Measurements from ENCODE around the gene C1orf167. TPM values are rescaled to one million over a fixed set of nuclear protein-coding genes. Genes with fewer than 3 reads are reported as not detected.
A peak's percentile ranks its signal among the peaks of the same experiment; 100 is the strongest.

Gene C1orf167
- total RNA-seq, 1 donor from 2014 or later = not detected

DNA sequence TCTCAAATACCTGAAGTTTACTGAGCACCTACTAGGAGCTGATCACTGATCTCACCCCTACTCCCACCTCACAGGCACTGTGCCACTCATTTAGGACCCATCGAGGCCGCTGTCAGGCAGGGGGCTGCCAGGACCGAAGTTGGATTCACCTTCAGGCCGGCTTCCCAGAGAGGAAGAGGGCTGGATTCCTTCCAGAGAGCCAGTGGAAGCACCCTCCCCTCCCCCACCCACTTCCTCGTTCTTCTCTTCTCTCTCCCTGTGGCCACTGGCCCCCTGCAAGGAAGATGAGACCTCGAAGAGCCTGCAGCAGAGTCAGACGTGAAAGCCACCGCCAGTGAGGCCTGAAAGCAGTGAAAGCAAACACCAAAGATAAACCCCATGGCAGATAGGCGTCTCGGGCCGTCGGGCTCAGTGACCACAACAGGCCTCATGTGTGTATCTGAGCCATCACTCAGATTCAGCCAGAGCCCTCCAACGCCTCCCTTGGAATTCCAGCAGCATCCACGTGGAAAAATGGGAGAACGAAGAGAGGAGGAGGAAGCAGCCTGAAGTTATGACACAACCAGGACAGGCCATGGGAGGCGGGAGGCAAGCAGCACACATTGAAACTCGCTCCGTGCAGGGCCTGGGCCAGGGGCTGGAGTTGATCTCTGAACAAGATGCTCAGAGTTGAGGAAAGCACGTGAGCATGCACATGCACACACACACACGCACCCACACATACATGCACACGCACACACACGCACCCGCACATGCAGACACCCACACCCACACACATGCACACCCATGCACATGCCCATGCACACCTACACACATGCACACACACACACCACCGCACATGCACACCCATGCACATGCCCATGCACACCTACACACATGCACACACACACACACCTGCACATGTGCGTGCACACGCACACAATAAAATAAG lies 32.2 kb upstream of the C1orf167 start:
- H3K27me3 Mint-ChIP-seq = no peaks in the 10 kb centered on the region
- H3K27ac Mint-ChIP-seq = peak overlapping the region; percentile 75
- no peaks in the 10 kb centered on the region for H3K9me3 Mint-ChIP-seq
- H3K4me3 Mint-ChIP-seq = peak overlapping the region; percentile 77
- H3K4me1 Mint-ChIP-seq = peaks cover 35% of the 10 kb centered on the region
- no peaks in the 10 kb centered on the region for H3K36me3 Mint-ChIP-seq (ENCODE audit: low read depth)
- no peak for DNase-seq
- intact Hi-C loops (cut with micrococcal nuclease) = loop anchor here (10.0 kb wide), 1 partner anchor 455 kb away; the partner anchor contains the start of gene UBIAD1

DNA sequence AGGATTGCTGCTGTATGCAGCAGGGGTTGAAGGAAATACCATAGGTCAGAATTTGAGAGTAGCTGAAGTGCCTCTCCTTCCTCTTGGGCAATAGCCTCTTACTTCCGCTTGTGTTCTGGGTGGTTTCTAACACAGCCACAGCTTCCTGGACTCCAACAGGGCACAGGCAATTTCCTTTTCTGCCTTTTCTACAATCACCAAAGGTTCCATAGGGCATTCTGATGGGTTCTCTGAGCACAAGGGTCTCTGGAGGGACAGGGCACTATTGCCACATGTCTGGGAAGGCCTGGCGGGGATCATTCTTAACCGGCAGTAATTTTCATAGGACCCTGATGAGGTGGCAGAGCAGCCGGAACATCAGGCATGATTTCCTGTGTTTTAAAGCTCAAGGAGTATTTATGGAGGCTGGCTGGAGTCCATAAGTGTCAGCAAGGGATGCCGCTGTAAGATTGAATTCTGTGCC lies 31.5 kb upstream of the C1orf167 start:
- Mint-ChIP-seq H3K4me3 (peak overlapping the region; percentile 77), H3K27me3 (no peaks in the 10 kb centered on the region), H3K27ac (peak overlapping the region; percentile 75), H3K36me3 (ENCODE audit: low read depth) (no peaks in the 10 kb centered on the region), H3K4me1 (peaks cover 35% of the 10 kb centered on the region), H3K9me3 (no peaks in the 10 kb centered on the region)
- peak; percentile 86 for DNase-seq
- intact Hi-C loops (cut with micrococcal nuclease) = loop anchor here (10.0 kb wide), 1 partner anchor 456 kb away; the partner anchor contains the start of gene UBIAD1

DNA sequence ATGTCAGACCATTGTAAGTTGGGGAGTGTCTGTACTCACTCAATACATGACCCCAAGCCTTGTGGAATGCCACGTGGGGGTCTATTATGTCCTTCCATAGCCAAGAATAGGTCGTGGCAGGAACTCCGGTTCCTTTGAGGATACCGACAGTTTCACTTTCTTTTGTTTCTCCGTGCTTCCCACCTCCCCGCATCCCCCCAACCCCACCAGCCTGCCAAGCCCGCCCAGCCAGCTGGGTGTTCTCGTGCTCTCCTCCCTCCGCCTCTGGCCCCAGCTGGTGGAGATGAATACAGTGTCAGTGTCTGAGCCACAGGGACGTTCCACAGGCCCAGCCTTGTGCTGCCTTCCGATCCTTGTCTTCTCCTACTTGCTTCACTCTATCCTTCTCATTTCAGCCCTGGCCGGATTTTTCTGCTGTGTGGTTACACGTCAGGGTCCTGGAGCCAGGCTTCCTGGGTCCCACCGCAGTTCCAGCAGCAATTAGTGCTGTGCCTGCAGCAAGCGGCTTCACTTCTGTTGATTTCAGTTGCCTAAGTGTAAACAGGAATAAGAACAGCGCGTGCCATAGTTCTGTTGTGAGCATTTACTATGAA lies 30.2 kb upstream of the C1orf167 start:
- Mint-ChIP-seq H3K36me3 (ENCODE audit: low read depth) (no peaks in the 10 kb centered on the region), H3K4me1 (peaks cover 35% of the 10 kb centered on the region), H3K27me3 (no peaks in the 10 kb centered on the region), H3K27ac (peak overlapping the region; percentile 77), H3K9me3 (no peaks in the 10 kb centered on the region), H3K4me3 (peak overlapping the region; percentile 71)
- intact Hi-C loops (cut with micrococcal nuclease) = loop anchor here (10.0 kb wide), 1 partner anchor 457 kb away; the partner anchor contains the start of gene UBIAD1
- peak; percentile 73 for DNase-seq

GRCh38 chr1:11733306-11733705 lies 28.7 kb upstream of the C1orf167 start:
- no peak overlapping the region for H3K27ac Mint-ChIP-seq
- intact Hi-C loops (cut with micrococcal nuclease) = loop anchor here (10.0 kb wide), 1 partner anchor 459 kb away; the partner anchor contains the start of gene UBIAD1
- H3K36me3 Mint-ChIP-seq (ENCODE audit: low read depth) = peaks cover 1% of the 10 kb centered on the region
- H3K4me3 Mint-ChIP-seq = no peak overlapping the region
- H3K4me1 Mint-ChIP-seq = peaks cover 48% of the 10 kb centered on the region
- H3K27me3 Mint-ChIP-seq = no peaks in the 10 kb centered on the region
- no peak for DNase-seq
- H3K9me3 Mint-ChIP-seq = no peaks in the 10 kb centered on the region

GRCh38 chr1:11735531-11735853 lies 26.5 kb upstream of the C1orf167 start:
- Mint-ChIP-seq H3K9me3 (no peaks in the 10 kb centered on the region), H3K27ac (no peak overlapping the region), H3K4me3 (peak overlapping the region; percentile 98), H3K36me3 (ENCODE audit: low read depth) (peaks cover 2% of the 10 kb centered on the region), H3K4me1 (peaks cover 51% of the 10 kb centered on the region), H3K27me3 (no peaks in the 10 kb centered on the region)
- DNase-seq = no peak
- intact Hi-C loops (cut with micrococcal nuclease) = loop anchor here (5.0 to 10.0 kb wide), 3 partner anchors 73 to 461 kb away; partner anchors contain the start of genes FBXO6 and UBIAD1

DNA sequence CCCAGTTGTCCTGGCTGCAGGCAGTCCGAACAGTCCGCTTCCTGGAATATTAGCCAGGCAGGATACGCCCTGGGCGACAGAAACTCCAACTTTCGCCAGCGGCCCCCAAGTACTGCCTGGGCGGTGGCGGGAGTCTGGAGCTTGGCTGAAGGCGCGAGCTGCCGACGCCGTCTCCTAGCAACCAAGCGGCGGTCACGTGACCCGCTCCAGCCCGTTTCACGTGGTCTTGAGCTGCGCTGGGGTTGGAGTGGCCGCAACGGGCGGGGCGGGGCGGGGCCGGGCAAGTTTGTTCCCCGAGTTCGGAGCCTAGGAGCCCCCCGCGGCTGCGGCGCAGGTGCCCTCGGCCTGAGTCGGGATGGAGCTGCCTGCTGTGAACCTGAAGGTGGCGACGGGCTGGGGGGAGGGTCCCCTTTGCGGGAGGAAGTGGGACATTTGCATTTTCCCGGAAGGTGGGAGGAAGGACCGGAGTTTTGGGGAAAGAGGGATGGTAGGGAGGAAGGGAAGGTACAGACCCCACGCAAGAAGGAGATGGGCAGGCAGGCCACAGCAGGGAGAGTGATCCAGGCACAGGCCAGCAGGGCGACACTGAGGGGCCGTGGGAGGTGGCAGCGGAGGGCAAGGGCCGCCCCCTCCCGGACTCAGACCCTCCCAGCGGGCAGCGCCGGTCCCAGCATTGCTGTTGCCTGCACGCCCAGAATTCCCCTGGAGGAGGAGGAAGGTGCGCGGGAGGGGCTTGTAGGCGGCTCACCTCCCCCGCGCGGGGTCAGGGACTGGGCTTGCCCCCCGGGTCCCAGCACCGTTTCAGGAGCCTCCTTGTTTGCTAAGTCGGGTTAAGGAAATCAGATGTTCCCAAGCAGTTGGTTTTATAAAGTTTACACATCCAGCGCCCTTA lies 25.9 kb upstream of the C1orf167 start, which contains the start of gene AGTRAP:
AGTRAP (plus strand) TSS at position 283 of the 892 bp plus-strand sequence; CDS start at position 356, 73 bp downstream.
- H3K36me3 Mint-ChIP-seq (ENCODE audit: low read depth) = peaks cover 4% of the 10 kb centered on the region
- peak; percentile 96 for DNase-seq
- no peaks in the 10 kb centered on the region for H3K27me3 Mint-ChIP-seq
- peak within 1 kb of the TSS; percentile 98 for H3K4me3 Mint-ChIP-seq
- H3K4me1 Mint-ChIP-seq = peaks cover 54% of the 10 kb centered on the region
- intact Hi-C loops (cut with micrococcal nuclease) = loop anchor here (2.0 to 10.0 kb wide), 4 partner anchors 71 to 461 kb away; partner anchors contain the start of genes CLCN6, FBXO6 and UBIAD1
- H3K27ac Mint-ChIP-seq = peak within 1 kb of the TSS; percentile 93
- no peaks in the 10 kb centered on the region for H3K9me3 Mint-ChIP-seq

DNA sequence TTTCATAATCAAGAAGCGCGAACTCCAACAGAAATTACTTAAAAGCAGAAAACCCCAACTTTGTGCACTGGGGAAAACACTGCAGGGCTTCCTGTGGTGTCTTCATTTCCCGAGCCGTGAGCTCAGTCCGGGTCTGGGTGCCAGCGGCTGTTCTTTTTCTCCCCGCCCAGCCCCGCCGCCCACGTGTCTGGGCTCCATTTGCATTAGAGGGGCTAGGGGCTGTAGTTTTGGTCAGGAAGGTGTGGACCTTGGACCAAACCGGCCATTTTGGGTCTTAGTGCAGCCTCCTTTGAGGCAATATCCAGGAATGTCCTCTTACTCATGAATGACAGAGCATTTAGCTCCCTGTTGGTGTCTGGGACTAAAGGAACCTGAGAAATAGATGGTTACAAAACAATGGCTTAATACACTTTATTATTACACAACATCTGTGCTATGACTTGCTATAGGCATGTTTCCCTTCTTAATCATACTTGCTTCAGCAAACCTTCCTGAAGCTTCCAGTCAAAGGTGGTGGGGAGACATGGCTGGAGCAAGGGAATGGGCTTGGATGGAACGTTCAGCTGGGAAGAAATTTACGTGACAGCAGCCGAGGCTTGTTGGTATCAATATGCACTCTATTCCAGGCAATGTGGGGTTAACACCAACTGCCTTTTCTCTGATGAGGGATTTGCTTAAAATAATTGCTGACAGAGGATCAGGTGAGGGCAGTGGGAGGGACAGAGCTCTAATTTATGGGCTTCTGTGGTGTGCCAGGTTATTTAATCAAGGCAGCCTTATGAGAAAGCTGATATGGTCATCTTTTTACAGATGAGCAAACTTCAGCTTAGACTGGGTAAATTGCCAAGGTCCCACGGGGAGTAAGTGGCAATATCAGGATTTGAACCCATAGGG lies 25.0 kb upstream of the C1orf167 start:
- peak; percentile 85 for DNase-seq
- H3K4me3 Mint-ChIP-seq = peak overlapping the region; percentile 98
- no peak overlapping the region for H3K27ac Mint-ChIP-seq
- intact Hi-C loops (cut with micrococcal nuclease) = loop anchor here (2.0 to 10.0 kb wide), 4 partner anchors 70 to 462 kb away; partner anchors contain the start of genes CLCN6, FBXO6 and UBIAD1
- no peaks in the 10 kb centered on the region for H3K27me3 Mint-ChIP-seq
- no peaks in the 10 kb centered on the region for H3K9me3 Mint-ChIP-seq
- H3K4me1 Mint-ChIP-seq = peaks cover 55% of the 10 kb centered on the region
- H3K36me3 Mint-ChIP-seq (ENCODE audit: low read depth) = peaks cover 4% of the 10 kb centered on the region

DNA sequence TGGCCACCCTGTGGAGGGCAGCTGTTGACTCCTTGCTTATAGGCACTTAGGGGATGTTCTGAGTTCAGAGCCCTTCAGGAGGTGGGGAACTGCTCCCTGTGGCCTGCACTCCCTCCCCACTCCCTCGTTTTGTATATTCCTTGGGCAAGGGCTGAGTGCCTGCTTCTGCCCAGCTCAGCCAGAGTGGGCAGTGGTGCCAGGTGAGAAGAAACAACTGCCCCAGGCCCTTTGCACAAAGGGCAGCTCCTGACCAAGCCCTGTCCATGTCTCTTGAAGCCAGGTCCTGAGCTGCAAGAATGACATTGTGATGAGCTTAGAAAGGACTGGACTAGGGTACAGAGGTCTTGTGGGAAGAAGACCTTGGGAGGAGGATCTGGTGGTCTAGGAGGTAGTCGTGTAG lies 23.9 kb upstream of the C1orf167 start:
- Mint-ChIP-seq H3K9me3 (no peaks in the 10 kb centered on the region), H3K4me1 (peaks cover 57% of the 10 kb centered on the region), H3K4me3 (no peak overlapping the region), H3K36me3 (ENCODE audit: low read depth) (peaks cover 7% of the 10 kb centered on the region), H3K27me3 (no peaks in the 10 kb centered on the region), H3K27ac (no peak overlapping the region)
- intact Hi-C loops (cut with micrococcal nuclease) = loop anchor here (5.0 to 10.0 kb wide), 3 partner anchors 76 to 463 kb away; partner anchors contain the start of genes FBXO6 and UBIAD1
- no peak for DNase-seq

- peaks cover 55% of the 10 kb centered on the region for H3K4me1 Mint-ChIP-seq
- no peak overlapping the region for H3K27ac Mint-ChIP-seq
- intact Hi-C loops (cut with micrococcal nuclease) = loop anchor here (5.0 to 10.0 kb wide), 3 partner anchors 76 to 464 kb away; partner anchors contain the start of genes FBXO6 and UBIAD1
- peaks cover 7% of the 10 kb centered on the region for H3K36me3 Mint-ChIP-seq (ENCODE audit: low read depth)
- DNase-seq = no peak
- no peak overlapping the region for H3K4me3 Mint-ChIP-seq
- no peaks in the 10 kb centered on the region for H3K27me3 Mint-ChIP-seq
- no peaks in the 10 kb centered on the region for H3K9me3 Mint-ChIP-seq
These were observed 23.2 kb upstream of the C1orf167 start for GRCh38 chr1:11738783-11739182.

GRCh38 chr1:11740258-11741192 lies 21.5 kb upstream of the C1orf167 start:
- DNase-seq = peak; percentile 83
- H3K4me3 Mint-ChIP-seq = peak overlapping the region; percentile 68
- intact Hi-C loops (cut with micrococcal nuclease) = no loop called here
- peaks cover 54% of the 10 kb centered on the region for H3K4me1 Mint-ChIP-seq
- no peaks in the 10 kb centered on the region for H3K27me3 Mint-ChIP-seq
- no peaks in the 10 kb centered on the region for H3K9me3 Mint-ChIP-seq
- peak overlapping the region; percentile 16 for H3K27ac Mint-ChIP-seq
- H3K36me3 Mint-ChIP-seq (ENCODE audit: low read depth) = peaks cover 7% of the 10 kb centered on the region

- peaks cover 7% of the 10 kb centered on the region for H3K36me3 Mint-ChIP-seq (ENCODE audit: low read depth)
- H3K9me3 Mint-ChIP-seq = no peaks in the 10 kb centered on the region
- H3K4me1 Mint-ChIP-seq = peaks cover 52% of the 10 kb centered on the region
- H3K27me3 Mint-ChIP-seq = no peaks in the 10 kb centered on the region
- DNase-seq = no peak
- intact Hi-C loops (cut with micrococcal nuclease) = no loop called here
- no peak overlapping the region for H3K27ac Mint-ChIP-seq
- peak overlapping the region; percentile 68 for H3K4me3 Mint-ChIP-seq
These were observed 20.5 kb upstream of the C1orf167 start for GRCh38 chr1:11741482-11741881.

Measured in activated CD4-positive, alpha-beta T cell treated with anti-CD3 and anti-CD28 coated beads, Interleukin-2, amount 10 ng/mL, durations not matched to agents 24 days and 14 days (primary cell).